Tibial nerve (tissue), 4 donors: ENCODE measurements around the gene VEGFA. TPM values are rescaled to one million over a fixed set of nuclear protein-coding genes. Genes with fewer than 3 reads are reported as not detected.
A peak's percentile ranks its signal among the peaks of the same experiment; 100 is the strongest.

Experiments
- DNase-seq, 2 donors: peaks; one replicate each; pipeline ENCODE4 v3.0.0-alpha.2; 2019; ENCODE audit warnings: low spot score in 2 of 2
- H3K27ac ChIP-seq, 4 donors: fragments of 200-600 bp; sonication (generic) in 3 of 4; one replicate each; pipeline ENCODE4 v1.5.1; 2017 to 2019; ENCODE audit warnings: mild to moderate bottlenecking in 1 of 4
- H3K27me3 ChIP-seq, 2 donors: fragments of 200-600 bp; sonication (generic) in 1 of 2; one replicate each; pipeline versions ENCODE4 v1.5.1 to v1.6.0; 2017 to 2019
- H3K36me3 ChIP-seq, 3 donors: fragments of 200-600 bp; sonication (generic); one replicate each; pipeline ENCODE4 v1.5.1; 2018 to 2019
- H3K4me1 ChIP-seq, 4 donors: fragments of 200-600 bp; sonication (generic) in 3 of 4; one replicate each; pipeline ENCODE4 v1.5.1; 2017 to 2019
- H3K4me3 ChIP-seq, 4 donors: fragments of 200-600 bp; sonication (generic) in 3 of 4; one replicate each; pipeline ENCODE4 v1.5.1; 2017 to 2019; ENCODE audit warnings: mild to moderate bottlenecking in 1 of 4, moderate library complexity in 1 of 4
- H3K9me3 ChIP-seq, 4 donors: fragments of 200-600 bp; sonication (generic) in 3 of 4; one replicate each; pipeline ENCODE4 v1.5.1; 2017 to 2019
- EP300 ChIP-seq, 2 donors: sonication (generic); formaldehyde crosslinking; IDR thresholded peaks; one replicate each; pipeline ENCODE4 v1.6.1; 2017; ENCODE audit warnings: antibody characterized with exemption in 2 of 2, mild to moderate bottlenecking in 1 of 2
- POLR2A ChIP-seq, 2 donors: fragments of 450-650 bp; IDR thresholded peaks; one replicate each; pipeline ENCODE4 v1.6.1; 2017; ENCODE audit warnings: antibody characterized with exemption in 2 of 2, mild to moderate bottlenecking in 2 of 2, moderate library complexity in 2 of 2
- WGBS, 2 donors: methylation state at CpG; one replicate each; pipeline ENCODE4 v1.1.5; 2018; 5-methylcytosine and 5-hydroxymethylcytosine counted together
- total RNA-seq, 4 donors: library from RNA; depleted of rRNA; stranded (reverse); fragments of >200 nt; gene quantifications; one replicate each; pipeline ENCODE4 v1.1.0, GENCODE V29; 2016
- TF ChIP-seq, protein P1 (sequence below), 5 experiments: fragments of 200-600 bp in 3 of 5; fragments of 450-650 bp in 2 of 5; sonication (generic) in 3 of 5; IDR thresholded peaks; one replicate each; pipeline ENCODE4 v1.5.1; 2016 to 2019; ENCODE audit warnings: antibody characterized with exemption in 5 of 5, mild to moderate bottlenecking in 3 of 5, moderate library complexity in 2 of 5

The VEGFA gene
- total RNA-seq, 4 donors from 2014 or later, result 175 to 220 (median 177) TPM

DNA sequence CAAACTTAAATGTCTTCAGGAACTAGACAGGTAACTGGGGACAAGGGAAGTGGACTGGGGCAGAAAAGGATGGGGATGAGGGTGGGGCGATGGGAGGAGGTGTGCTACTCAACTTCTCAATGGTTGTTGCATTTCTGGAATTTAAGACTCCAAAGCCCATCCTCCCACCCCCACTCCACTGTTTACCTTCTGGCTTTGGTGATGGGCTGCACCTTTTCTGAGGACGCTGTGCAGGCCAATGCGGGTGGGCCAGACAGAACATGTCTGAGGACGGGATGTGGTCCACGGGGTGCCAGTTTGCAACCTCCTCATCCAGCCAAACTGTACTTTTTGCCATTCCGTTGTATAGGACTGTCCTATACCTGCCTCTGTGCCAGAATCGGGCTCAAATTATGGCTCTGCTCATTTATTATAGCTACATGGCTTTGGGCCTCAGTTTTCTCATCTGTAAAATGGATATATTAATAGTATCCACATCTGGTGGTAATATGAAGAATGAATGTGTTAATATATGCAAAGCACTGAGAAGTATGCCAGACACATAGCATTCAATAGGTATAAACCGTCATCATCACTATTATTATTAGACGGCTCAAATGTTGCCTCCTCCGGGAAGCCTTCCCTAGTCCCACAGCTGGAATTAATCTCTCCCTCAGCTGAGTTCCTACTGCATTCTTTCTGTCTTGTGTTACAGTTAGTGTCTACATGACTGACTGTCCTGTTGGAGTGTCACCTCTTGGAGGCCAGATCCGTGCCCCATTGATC, 31.0 kb upstream of the VEGFA start:
- no peaks in the 10 kb centered on the region for H3K9me3 ChIP-seq
- no peaks in the 10 kb centered on the region for H3K27me3 ChIP-seq
- peaks cover 0 to 37% (median 0%) of the 10 kb centered on the region in 4 donors for H3K4me1 ChIP-seq
- H3K27ac ChIP-seq, result no peak overlapping the region
- DNase-seq, result no peak
- no peaks in the 10 kb centered on the region for H3K36me3 ChIP-seq
- no peak overlapping the region for H3K4me3 ChIP-seq
- 91 to 93% methylated on average over 11 of the region's 11 CpGs for WGBS, 2 donors
- TF ChIP-seq EP300 (IDR thresholded peaks at IDR 0.05) (no peak), POLR2A (IDR thresholded peaks at IDR 0.05) (no peak)
- TF ChIP-seq, protein P1, sequence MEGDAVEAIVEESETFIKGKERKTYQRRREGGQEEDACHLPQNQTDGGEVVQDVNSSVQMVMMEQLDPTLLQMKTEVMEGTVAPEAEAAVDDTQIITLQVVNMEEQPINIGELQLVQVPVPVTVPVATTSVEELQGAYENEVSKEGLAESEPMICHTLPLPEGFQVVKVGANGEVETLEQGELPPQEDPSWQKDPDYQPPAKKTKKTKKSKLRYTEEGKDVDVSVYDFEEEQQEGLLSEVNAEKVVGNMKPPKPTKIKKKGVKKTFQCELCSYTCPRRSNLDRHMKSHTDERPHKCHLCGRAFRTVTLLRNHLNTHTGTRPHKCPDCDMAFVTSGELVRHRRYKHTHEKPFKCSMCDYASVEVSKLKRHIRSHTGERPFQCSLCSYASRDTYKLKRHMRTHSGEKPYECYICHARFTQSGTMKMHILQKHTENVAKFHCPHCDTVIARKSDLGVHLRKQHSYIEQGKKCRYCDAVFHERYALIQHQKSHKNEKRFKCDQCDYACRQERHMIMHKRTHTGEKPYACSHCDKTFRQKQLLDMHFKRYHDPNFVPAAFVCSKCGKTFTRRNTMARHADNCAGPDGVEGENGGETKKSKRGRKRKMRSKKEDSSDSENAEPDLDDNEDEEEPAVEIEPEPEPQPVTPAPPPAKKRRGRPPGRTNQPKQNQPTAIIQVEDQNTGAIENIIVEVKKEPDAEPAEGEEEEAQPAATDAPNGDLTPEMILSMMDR (IDR thresholded peaks at IDR 0.05), result no peak

DNA sequence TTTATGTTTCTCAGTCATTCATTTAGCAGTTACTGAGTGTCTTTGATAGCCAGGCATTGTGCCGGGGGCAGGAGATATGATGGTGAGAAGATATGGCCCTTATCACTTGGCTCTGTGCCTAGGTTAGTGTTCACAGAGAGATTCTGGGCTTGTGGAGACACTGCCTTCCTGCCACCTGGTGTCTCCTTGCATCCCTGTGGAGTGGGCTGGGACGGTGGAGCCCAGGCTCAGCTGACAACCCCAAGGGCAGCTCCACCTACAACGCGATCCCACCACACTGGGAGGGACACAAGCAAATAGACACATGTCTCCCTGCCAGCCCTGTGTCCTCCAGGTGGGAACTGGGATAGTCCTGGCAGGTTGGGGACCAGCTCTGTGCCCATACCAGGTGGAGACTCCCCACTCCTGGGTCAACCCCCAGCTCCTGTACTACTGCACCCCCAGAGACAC, 30.3 kb upstream of the VEGFA start:
- H3K27ac ChIP-seq, result no peak overlapping the region
- H3K4me3 ChIP-seq, result no peak overlapping the region
- no peaks in the 10 kb centered on the region for H3K36me3 ChIP-seq
- H3K9me3 ChIP-seq, result no peaks in the 10 kb centered on the region
- TF ChIP-seq EP300 (IDR thresholded peaks at IDR 0.05) (no peak), POLR2A (IDR thresholded peaks at IDR 0.05) (no peak)
- TF ChIP-seq, protein P1 (IDR thresholded peaks at IDR 0.05), result no peak
- peaks cover 0 to 37% (median 0%) of the 10 kb centered on the region in 4 donors for H3K4me1 ChIP-seq
- H3K27me3 ChIP-seq, result no peaks in the 10 kb centered on the region
- 79 to 83% methylated on average over 4 of the region's 4 CpGs for WGBS, 2 donors
- DNase-seq, result no peak

- 55 to 58% methylated on average over 6 of the region's 6 CpGs for WGBS, 2 donors
- Histone ChIP-seq H3K4me1 (peaks cover 0 to 37% (median 0%) of the 10 kb centered on the region in 4 donors), H3K27me3 (no peaks in the 10 kb centered on the region), H3K27ac (peak overlapping the region in 2 of 4 donors; percentile 55 to 72), H3K4me3 (no peak overlapping the region), H3K36me3 (no peaks in the 10 kb centered on the region), H3K9me3 (no peaks in the 10 kb centered on the region)
- DNase-seq, result no peak
- TF ChIP-seq EP300 (IDR thresholded peaks at IDR 0.05) (no peak), POLR2A (IDR thresholded peaks at IDR 0.05) (no peak)
- TF ChIP-seq, protein P1 (IDR thresholded peaks at IDR 0.05), result no peak
Observed at GRCh38 chr6:43740321-43740960, 29.6 kb upstream of the VEGFA start.

DNA sequence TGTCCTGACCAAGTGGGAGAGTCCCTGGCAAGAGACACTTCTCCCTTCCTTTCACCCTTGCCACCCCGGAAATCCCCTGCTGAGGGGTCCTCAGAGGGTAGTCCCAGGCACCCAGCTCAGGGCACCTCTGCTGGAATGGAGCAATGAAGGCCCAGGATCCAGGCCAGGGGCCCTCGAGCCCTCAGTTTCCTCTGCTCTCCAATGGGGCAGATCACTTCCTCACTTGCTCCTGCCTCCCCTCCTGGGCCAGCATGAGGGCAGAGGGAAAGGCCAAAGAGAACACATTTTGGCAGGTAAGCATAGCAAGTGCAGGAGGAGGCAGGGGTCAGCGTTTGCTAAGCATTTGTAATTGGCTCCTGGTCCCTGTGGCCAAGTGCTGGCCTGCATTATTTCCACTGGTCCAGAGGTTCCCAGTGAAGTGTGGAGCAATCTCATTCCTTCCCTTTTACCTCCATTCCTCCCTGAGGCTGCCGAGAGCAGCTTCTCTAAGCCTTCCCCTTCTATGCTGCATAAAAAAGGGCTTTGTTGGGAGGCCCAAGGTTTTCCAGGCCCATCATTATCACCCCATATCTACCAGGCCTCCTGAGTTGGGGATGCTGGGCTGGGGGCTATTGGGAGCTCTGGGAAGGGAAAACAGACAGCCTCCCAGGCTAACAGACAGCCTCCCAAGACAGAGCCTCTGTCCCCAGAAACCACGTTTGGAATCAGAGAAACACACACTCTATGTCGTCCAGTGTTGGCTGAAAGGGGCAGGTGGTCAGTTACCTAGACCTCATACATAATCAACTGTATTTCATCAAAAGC, 28.8 kb upstream of the VEGFA start:
- peaks cover 0 to 37% (median 0%) of the 10 kb centered on the region in 4 donors for H3K4me1 ChIP-seq
- no peaks in the 10 kb centered on the region for H3K36me3 ChIP-seq
- WGBS, 2 donors, result 53 to 60% methylated on average over 6 of the region's 6 CpGs
- DNase-seq, result no peak
- no peak overlapping the region for H3K4me3 ChIP-seq
- no peak for TF ChIP-seq POLR2A (IDR thresholded peaks at IDR 0.05)
- TF ChIP-seq EP300 (IDR thresholded peaks at IDR 0.05), result no peak
- TF ChIP-seq, protein P1 (IDR thresholded peaks at IDR 0.05), result no peak
- no peaks in the 10 kb centered on the region for H3K27me3 ChIP-seq
- H3K9me3 ChIP-seq, result no peaks in the 10 kb centered on the region
- H3K27ac ChIP-seq, result peak overlapping the region in 2 of 4 donors; percentile 55 to 72
